ENCODE results near the gene VRTN. TPM values are rescaled to one million over a fixed set of nuclear protein-coding genes. Genes with fewer than 3 reads are reported as not detected.
"Not testable (repeated sequence)": the region's sequence is repeated elsewhere in the genome, so short reads cannot be mapped to it uniquely, and the experiment has no call there.

Gene VRTN, protein sequence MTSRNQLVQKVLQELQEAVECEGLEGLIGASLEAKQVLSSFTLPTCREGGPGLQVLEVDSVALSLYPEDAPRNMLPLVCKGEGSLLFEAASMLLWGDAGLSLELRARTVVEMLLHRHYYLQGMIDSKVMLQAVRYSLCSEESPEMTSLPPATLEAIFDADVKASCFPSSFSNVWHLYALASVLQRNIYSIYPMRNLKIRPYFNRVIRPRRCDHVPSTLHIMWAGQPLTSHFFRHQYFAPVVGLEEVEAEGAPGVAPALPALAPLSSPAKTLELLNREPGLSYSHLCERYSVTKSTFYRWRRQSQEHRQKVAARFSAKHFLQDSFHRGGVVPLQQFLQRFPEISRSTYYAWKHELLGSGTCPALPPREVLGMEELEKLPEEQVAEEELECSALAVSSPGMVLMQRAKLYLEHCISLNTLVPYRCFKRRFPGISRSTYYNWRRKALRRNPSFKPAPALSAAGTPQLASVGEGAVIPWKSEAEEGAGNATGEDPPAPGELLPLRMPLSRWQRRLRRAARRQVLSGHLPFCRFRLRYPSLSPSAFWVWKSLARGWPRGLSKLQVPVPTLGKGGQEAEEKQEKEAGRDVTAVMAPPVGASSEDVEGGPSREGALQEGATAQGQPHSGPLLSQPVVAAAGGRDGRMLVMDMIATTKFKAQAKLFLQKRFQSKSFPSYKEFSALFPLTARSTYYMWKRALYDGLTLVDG
- polyA plus RNA-seq (ENCODE audit: insufficient read length in 4 of 4), result not detected

DNA sequence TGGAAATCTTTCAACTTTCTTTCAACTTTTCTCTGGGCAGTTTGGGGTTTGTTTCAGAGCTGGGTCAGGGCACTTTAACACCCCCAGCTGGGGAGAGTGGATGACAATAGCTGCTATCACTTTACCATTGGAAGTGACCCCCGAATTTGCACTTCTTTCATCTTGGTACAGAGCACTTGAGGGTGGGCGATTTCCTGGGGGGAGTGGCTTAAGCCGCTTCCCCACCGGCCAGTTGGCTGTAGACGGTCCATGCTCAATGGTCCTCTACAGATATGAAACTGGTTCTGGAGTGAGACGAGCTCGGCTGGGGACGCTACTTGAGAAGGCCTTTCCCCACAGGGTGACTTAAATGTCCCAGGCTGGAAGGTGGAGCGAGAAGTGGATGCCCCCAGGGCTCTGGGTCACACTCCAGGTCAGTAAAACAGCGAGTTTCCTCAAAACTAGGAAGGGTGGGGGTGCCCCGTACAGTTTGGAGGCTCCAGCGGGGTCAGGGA, at the start of gene VRTN:
TSS of gene VRTN (plus strand) at position 231 of the 494 bp plus-strand sequence. CDS start 8,313 bp downstream, outside the sequence.
- DNase-seq (ENCODE audit: low read depth in 4 of 4, low spot score in 2 of 4), result no peak

GRCh38 chr14:74299061-74299545, 49.2 kb upstream of the VRTN start:
- no peak for DNase-seq (ENCODE audit: low read depth in 4 of 4, low spot score in 2 of 4)

DNA sequence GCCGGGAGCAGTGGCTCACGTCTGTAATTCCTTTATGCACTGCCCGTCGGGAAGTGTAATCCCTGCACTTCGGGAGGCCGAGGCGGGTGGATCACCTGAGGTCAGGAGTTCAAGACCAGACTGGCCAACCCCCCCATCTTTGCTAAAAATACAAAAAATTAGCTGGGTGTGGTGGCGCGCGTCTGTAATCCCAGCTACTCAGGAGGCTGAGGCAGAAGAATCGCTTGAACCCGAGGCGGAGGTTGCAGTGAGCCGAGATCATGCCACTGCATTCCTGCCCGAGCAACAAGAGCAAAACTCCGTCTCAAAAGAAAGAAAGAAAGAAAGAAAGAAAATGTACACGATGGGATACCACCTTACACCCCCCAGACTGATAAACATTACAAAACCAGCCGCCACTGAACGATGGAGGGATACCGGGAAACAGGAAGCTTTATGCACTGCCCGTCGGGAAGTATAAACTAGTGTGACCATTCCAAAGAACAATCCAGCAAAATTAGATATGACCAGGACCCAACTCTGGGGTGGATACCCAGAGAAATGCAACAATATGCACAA, 46.6 kb upstream of the VRTN start:
- DNase-seq (ENCODE audit: low read depth in 4 of 4, low spot score in 2 of 4), result no peak

- peak; percentile 27 to 62 (median 41) for DNase-seq (ENCODE audit: low read depth in 4 of 4, low spot score in 2 of 4)
Measured at GRCh38 chr14:74302152-74302628, 46.1 kb upstream of the VRTN start.

- DNase-seq (ENCODE audit: low read depth in 4 of 4, low spot score in 2 of 4), result peak; percentile 71 to 87 (median 78)
Measured at GRCh38 chr14:74302634-74303569, 45.4 kb upstream of the VRTN start, which contains the start of gene ABCD4. ABCD4 (minus strand) TSS chr14:74302934; CDS start chr14:74302912, 22 bp downstream.

DNA sequence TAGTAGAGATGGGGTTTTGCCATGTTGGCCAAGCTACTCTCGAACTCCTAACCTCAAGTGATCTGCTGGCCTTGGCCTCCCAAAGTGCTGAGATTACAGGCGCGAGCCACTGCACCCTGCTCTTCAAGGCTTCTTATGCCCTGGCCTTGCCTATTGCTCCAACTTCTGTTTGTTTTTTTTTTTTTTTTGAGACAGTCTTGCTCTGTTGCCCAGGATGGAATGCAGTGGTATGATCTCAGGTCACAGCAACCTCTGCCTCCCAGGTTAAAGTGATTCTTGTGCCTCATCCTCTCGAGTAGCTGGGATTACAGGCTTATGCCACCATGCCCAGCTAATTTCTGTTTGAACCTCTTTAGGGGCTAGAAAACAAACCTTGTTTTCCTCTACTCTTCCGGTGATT, 39.6 kb upstream of the VRTN start:
- no peak for DNase-seq (ENCODE audit: low read depth in 4 of 4, low spot score in 2 of 4)

- DNase-seq (ENCODE audit: low read depth in 4 of 4, low spot score in 2 of 4), result no peak
Measured at GRCh38 chr14:74309125-74310022, 38.9 kb upstream of the VRTN start.

DNA sequence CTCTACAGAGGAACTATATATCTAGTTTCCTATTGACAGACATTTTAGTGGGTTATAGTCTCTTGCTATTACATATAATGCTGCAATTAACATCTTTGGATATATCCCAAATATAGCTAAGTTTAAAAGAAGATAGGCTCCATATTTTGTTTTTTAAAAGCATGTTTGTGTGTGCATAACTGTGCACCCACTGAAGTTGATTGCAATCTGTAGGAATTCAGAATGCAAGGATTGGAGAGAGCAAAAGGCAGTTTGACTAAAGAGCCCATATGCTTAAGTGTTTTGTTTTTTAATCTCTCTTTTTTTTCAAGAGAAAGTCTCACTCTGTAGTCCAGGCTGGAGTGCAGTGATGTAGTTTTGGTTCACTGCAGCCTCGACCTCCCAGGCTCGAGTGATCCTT, 36.1 kb upstream of the VRTN start:
- no peak for DNase-seq (ENCODE audit: low read depth in 4 of 4, low spot score in 2 of 4)

GRCh38 chr14:74313601-74314000, 34.7 kb upstream of the VRTN start:
- no peak for DNase-seq (ENCODE audit: low read depth in 4 of 4, low spot score in 2 of 4)

DNA sequence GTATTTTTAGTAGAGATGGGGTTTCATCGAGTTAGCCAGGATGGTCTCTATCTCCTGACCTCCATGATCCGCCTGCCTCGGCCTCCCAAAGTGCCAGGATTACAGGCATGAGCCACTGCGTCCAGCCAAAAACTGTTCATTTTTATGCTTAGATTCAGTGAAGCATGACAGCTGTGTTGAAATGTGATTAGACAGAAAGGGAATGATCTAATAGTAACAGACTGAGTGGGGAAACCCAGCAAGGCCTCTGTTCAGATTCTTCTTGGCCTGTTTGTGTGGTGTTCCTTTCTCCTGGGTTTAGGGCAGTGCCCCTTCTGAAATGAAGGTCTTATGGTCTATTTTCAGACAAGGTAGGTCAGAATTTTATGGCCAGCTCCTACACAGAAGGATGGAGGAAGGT, 33.7 kb upstream of the VRTN start:
- DNase-seq (ENCODE audit: low read depth in 4 of 4, low spot score in 2 of 4), result no peak

- DNase-seq (ENCODE audit: low read depth in 4 of 4, low spot score in 2 of 4), result peak in 1 of 4 donors; percentile 19
Measured at GRCh38 chr14:74324931-74325361, 23.3 kb upstream of the VRTN start.

GRCh38 chr14:74325446-74325845, 22.8 kb upstream of the VRTN start:
- no peak for DNase-seq (ENCODE audit: low read depth in 4 of 4, low spot score in 2 of 4)

DNA sequence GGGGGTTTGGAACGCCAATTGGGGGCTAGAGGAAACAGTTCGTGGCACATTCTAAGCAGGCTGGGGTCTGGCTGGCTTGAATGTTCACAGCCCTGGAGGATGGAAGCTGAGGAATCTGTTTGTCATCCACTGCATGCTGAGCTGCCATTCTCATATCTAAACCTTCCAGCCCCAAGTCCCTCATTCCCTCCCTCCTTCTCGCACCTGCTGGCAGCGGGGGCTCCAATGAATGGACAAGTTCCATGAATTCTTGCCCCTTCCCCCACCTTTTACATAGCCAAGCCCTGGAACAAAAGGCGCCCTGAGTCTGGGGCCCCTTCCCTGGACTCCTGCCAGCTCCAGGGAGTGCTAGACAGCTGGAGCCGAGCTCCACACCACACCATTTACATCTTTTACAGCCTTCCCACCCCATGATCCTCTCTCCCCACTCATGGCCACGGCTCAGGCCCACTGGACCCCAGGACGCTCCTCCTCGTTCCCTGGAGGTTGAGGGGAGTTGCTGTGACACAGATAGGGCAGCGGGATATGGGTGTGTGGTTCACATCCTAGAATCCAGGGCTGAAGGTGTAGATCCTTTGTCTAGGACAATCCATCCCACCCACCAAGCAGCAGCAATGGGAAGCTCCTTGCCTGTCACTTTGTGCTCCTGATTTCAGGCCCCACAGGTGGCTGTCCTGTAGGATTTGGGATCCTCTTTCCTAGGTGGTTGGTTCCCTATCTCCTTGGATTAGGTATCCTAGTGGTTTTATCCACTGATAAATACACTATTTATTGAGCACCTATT, 21.7 kb upstream of the VRTN start:
- DNase-seq (ENCODE audit: low read depth in 4 of 4, low spot score in 2 of 4), result peak in 2 of 4 donors; percentile 22 to 43

DNA sequence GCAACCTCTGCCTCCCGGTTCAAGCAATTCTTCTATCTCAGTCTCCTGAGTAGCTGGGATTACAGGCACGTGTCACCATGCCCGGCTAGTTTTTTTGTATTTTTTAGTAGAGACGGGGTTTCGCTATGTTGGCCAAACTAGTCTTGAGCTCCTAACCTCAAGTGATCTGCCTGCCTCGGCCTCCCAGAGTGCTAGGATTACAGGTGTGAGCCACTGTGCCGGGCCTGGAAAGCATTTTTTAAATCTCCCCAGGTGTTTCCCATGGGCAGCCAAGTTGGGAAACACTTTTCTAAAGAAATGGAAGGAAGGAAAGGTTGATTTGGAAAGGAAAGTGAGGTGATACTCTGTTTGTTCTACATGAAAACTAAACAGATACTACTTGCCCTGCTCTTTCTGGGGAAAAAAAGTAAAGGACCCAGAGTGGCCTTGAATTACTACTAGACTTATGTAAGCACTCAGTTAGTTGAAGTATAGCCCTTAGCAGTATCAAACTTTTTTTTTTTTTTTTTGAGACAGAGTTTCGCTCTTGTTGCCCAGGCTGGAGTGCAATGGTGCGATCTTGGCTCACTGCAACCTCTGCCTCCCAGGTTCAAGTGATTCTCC, 18.2 kb upstream of the VRTN start:
- not testable (repeated sequence) for DNase-seq (ENCODE audit: low read depth in 4 of 4, low spot score in 2 of 4)

GRCh38 chr14:74333909-74334308, 14.4 kb upstream of the VRTN start:
- no peak for DNase-seq (ENCODE audit: low read depth in 4 of 4, low spot score in 2 of 4)

DNA sequence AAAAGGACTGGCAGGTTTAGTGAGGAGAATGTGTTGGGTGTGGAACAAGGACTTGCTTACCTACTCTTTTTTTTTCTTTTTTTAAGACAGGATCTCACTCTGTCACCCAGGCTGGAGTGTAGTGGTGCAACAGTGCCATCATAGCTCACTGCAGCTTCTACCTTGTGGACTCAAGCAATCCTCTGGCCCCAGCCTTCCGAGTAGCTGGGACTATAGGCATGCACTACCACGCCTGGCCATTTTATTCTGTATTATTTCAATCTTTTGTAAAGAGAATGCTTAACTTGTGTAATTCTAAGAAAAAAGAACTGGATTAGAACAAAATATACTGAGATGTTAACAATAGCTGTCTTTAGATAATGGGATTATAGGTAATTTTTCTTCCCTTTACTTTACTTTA, 1.9 kb upstream of the VRTN start:
- no peak for DNase-seq (ENCODE audit: low read depth in 4 of 4, low spot score in 2 of 4)

DNA sequence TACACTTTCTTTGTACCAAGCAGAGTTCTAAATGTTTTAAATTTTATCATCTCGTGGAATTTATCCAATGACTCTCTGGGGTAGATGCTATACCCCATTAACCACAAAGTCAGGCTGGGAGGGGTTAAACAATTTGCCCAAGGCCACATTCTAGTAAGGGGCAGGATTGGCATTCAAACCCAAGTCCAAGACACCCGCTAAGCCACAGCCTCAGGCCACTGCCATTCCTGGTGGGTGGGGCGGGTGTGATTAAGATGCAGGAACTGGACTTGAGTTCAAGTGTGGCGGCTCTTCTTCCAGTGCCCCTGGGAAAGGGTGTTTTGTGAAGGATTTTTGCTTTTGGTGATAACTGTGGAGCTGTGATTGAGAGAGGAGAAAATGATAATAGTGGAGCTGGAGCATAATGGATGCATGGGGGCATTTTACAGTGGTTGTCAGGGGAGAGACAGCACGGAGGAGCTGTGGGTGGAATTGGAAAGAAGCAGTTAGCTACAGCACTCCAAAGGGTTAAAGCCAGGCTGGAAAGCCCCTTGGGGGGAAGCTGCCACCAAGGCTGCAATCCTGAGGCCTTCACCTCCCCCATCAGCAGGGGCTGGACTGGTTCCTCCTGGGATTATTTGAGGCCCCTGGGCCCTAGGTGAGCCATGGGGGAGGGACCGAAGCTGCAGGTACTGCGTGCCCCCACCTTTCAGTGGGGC, 1.0 kb upstream of the VRTN start:
- no peak for DNase-seq (ENCODE audit: low read depth in 4 of 4, low spot score in 2 of 4)

Measured in left renal cortex interstitium (tissue), 4 donors.